HG03575 (cell line): ENCODE measurements around the gene UCKL1.

ENCODE experiments used
- ATAC-seq: cut with Tn5 transposase; IDR thresholded peaks from one replicate; pipeline ENCODE4 v1.9.1; 2021; ENCODE audit not compliant: unreplicated experiment, insufficient number of reproducible peaks, low FRiP score; ENCODE audit errors: extremely low read depth

The UCKL1 gene

DNA sequence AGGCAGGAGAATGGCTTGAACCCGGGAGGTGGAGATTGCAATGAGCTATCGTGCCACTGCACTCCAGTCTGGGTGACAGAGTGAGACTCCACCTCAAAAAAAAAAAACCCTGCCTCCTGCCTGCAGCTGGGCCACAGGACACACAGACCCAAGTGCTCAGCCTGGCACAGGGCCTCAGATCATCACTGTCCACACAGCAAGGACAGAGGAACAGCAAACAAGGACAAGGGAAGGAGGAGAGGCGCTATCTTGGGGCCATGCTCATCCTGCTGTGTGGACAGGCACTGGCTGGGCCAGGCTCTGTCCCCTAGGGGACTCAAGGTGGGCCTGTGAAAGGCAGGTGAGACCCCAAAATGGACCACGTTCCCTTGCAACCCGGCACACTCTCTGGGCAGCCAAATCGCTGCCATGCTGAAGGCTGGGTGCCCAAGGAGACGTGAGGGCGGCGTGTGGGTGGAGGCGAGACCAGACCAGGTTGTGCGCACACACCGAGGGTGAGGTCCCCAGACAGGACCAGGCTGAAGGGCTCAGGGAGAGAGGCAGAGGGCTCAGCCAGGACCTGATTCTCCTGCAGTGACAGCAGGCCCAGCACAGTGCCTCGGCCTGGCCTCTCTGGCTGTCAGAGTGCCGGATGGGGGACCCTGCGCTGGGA lies 9.1 kb downstream of the UCKL1 start:
- ATAC-seq: no peak

DNA sequence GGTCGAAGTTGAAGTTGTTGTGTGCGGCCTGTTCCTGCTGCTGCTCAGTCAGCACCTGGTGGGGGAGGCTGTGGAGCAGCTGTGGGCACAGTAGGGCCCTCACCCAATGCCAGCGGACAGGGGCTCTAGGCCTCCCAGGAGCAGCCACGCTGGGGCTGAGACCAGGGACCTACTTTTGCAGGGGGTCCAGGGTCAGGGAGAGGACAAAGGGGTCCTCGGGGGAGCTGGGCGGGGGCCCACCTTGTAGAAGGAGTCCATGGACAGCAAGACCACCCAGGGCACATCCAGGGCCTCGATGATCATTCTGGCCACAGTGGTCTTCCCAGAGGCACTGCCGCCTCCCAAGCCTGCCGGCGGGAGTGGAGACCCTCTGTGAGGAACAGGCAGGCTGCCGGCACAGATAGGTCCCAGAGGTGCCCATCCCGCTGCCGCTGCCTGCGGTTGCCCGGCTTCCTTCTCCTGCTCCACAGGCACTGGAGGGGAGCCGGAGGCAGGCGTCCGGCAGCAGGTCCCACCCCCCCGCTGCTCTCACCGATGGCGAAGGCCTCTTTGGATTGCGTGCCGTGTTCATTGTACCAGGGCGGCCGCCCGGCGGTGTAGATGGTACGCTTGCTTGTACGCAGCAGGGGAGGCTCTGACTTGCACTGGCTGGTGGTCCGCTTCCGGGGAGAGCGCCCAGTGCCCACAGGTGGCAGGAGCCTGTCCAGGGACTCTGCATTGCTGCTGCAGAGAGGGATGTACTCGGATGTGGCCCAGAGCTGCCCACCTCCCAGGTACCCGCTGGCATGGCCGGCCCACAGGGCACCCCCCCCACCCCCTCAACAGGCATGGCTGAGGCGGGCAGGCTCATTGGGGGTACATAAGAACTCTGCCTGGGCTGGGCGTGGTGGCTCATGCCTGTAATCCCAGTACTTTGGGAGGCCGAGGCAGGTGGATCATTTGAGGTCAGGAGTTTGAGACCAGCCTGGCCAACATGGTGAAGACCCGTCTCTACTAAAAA lies 10.0 kb downstream of the UCKL1 start:
- no peak for ATAC-seq

DNA sequence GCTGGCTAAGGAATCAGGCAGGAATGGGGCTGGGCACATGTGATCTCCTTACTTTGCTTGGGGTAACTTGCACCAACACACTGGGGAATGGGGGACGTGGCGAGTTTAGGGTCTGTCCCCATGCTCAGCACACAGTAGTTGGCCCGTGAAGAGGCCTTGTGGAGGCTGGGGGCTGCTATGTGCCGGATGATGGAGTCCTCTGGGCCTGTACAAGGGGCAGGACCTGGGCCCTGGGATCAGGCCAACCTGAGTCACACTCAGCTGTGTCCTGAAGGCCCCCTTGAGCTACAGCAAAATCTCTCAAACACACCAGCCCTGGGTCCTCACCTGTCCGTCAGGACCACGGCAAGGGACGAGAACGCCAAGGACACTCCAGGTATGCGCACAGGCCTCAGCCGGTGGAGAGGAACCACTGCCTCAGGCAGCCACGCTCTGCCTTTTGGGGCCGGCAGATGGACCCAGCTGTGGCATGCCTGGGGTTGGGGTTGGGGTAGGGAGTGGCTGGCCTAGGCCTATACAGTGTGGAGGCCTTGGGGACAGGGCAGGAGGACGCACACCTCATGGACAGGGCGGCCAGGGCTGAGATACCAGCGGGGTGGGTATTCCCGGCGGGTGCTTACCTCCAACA lies 11.1 kb downstream of the UCKL1 start:
- no peak for ATAC-seq

DNA sequence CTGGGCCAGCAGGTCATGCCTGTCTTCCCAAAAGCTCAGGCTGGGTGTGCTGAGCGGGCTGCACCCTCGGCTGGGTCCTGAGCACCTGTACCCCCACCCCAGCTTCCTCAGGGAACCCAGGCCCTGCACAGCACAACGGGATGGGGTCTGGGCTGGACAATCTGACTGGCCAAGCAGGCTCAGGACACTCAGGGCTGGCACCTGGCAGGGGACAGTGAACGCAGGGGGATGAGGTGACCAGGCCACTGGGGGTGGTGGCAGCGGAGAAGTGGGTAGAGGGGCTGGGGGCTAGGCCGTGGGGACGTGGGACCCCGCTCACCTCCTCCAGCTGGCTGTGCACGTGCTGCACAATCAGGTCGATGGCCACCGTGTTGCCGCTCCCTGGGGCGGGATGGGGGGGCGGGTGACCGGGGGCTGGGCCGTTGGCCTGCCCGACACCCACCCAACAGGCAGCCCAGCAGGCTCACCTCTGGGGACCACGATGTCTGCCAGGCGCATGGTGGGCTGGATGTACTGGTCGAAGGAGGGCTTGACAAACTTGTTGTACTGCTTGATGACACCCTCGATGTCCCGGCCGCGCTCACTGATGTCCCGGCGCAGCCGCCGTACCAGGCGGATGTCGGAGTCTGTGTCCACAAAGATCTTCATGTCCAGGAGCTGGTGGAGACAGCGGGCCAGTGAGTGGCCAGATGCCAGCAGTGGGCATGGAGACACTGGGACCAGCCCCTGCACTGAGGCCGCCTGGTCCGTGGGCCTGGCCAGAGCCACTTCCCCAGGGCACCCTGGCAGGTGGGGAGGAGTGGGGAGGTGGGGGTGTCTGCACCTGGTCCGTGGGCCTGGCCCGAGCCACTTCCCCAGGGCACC lies 11.9 kb downstream of the UCKL1 start:
- ATAC-seq: no peak

DNA sequence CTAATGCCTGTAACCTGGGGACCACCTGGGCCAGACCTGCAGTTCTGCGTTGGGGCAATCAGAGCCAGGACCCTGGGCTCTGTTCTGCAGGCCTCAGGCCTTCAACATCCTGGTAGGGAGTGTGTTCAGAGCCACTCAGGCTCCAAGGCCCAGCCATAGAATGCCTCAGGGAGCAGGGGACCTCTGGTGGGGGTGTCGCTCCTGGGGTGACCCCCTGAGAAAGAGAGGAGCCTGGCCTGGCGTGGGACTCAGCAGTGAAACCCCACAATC lies 12.5 kb downstream of the UCKL1 start:
- no peak for ATAC-seq

DNA sequence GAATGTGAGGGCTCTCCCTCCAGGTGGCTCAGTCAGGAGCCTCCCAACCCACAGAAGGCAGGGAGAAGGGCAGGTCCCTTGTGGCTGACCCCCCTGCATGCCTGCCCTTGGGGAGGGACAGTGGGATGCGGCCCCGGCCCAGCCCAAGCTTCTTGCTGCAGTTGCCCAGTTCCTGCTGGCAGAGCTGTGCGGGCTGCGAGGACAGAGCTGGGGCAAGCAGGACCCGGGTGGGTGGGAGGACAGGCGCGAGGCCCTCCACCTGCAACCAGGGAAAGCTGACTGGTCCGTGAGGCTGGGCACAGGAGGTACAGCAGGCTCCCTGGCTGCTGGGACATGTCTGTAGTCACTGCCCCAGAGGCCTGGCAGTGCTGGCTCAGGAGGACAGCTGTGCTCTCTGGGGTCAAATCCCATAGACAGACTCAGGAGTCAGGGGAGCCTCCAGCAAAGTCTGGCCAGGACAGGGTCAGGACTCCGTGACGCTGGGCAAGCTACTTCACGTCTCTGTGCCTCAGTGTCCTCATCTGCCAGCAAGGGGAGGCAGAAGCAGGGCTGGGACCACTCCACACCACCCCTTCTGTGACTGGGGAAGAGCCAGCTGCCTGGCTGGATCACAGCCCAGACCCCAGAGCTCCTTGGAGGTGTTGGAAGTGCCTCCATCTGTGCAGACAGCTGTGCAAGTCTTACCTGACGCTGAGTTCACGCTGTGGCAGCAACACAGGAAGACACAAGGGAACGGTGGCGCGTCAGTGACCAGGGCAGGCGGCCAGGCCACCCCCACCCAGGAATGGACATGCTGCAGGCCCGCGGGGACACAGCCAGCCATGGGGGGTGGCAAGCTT lies 13.0 kb downstream of the UCKL1 start:
- ATAC-seq: no peak

DNA sequence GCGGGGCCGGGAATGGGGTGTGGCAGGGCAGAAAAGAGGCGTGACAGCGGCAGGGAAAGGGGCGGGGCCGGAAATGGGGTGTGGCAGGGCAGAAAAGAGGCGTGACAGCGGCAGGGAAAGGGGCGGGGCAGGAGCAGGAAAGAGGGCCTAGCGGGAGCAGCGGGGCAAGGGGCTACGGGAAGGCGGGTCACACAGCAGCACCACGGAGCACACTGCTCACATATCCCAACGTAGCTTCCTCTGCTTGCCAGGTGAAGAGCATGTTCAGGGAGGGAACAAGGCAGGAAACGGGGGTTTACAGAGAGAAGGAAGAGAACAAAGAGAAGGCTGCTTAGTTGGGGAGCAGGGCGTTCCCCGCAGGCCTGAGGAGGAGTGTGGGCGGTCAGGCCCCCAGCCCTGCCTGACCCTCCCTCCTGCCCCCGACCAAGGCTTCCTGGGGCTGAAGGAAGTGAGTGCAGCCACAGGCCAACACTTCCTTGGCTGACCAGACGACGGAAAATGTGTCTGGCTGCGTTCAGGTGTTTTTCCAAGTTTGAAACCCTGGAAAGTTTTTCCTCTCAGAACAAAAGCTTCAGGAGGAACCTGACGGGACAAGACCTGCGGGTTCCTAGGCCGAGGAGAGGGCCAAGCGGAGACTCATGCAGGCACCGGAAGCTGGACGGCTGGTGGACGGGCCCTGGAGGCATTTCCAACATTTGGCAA lies 13.8 kb downstream of the UCKL1 start:
- ATAC-seq: no peak

DNA sequence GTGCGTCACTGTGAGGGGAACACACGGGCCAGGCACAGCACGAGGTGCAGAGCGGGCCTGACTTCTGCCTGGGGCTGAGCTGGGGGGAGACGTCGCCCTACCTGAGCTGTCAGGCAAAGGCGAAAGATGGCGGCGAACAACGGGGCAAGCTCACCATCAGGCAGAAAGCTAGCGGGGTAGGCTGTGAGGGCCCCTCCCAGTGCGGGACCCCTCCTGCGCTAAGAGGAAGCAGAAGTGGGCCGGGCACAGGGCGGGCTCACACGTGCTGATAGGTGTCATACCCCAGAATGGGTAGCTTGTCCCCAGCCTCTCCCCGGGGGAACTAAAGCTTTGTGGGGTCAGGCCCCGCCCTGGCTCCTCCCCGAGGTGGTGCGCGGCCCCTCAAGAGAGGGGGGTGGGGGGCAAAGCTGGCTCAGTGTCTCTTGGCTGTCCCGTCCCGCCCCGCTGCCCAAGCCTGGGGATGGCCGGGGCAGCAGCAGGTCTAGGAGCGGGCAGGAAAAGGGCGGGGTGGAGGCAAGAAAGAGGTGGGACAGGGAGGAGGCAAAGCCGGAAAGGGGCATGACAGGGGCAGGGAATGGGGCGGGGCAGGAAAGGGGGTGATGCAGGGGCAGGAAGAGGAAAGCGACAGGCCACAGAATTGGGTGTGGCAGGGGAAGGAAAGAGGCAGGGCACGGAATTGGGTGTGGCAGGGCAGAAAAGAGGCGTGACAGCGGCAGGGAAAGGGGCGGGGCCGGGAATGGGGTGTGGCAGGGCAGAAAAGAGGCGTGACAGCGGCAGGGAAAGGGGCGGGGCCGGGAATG lies 14.7 kb downstream of the UCKL1 start:
- no peak for ATAC-seq

DNA sequence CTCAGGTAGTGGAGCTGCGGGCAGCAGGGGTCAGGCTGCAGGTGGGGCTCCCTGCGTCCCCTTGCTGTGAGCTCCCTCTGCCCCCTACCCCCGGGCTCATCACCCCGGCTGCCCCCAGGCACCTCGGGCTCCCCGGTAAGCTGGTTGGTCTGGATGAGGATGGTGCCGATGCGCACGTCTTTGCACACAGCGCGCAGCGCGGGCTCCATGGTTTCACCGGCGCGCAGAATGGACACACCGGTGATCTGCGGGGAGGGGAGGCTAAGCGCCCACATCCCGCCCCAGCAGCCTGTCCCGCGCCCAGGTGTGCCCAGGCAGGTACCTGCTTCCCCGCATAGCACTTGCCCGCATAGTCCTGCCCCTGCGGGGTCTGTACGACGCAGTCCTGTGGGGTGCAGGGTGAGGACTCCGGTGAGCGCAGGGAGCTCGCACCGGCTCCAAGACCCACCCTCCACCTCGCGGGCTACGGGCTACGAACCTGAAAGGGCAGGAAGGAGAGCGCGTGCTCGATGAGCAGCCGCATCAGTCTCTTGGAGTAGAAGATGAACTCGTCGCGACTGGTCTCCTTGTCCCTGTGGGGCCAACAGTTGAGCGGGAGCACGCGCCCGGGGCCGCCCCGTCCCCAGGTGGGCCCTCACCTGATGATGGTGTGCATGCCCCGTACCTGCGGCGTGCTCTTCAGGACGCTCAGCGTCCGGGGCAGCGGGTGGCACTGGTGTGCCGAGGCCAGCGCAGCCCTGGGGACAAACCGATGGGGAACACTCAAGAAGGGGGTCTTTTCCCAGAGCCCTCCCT lies 15.5 kb downstream of the UCKL1 start:
- no peak for ATAC-seq

DNA sequence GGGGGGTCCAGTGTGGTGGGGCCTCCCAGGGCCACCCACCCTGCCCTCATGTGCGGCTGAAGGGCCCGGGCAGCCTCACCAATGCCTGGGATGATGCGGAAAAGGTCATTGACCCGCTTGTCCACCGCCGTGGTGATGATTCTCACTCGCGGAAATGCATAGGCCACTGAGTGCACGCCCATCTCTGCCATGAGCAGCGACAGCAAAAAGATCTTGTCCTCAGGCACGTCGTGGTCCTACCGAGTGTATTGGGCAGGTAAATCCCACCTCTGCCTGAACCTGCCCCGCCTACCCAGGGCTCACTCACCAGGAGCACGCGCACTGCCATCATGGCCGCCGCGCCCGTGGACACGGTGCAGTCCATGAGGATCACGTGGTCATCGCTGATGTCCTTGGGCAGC lies 16.1 kb downstream of the UCKL1 start:
- ATAC-seq: no peak

DNA sequence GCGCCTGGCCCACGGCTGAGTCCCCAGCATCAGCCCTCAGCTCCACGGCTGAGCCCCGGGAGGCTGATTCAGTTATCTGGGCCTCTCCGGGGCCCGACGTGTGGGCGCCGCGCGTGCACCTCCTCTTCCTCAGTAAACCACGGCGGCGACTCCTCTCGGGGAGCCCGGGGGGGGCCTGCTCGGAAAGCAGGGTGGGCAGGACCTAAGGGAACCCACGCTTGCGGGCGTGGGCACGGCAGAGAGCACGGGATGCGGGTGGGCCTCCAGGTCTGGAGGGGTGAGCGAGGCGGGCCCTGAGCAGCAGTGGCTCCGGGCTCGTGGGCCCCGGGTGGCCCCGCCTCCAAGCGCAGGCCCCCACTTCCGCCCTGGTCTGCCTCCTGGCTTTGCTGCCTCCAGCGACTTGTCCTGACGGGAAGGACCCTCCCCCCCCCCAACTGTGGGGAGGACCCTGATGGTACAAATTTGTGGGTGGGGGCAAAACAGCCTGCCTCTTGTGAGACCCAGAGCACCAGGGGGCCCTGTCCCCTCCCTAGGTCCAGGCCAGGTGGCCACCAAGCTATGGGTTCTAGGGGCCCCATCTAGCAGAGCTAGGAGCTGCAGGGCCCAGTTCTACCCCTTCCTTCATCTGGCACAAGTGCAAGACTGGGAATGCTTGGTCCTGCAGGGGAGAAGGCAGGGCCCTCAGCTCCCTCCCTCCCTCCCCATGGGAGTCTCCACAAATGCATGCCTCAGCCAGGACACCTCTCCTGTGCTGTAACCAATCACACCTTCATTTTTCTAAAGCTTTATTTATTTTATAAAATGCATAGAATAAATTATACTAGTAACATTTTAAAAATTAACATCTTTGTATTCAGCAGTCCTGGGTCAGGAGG lies 16.9 kb downstream of the UCKL1 start:
- ATAC-seq: no peak

DNA sequence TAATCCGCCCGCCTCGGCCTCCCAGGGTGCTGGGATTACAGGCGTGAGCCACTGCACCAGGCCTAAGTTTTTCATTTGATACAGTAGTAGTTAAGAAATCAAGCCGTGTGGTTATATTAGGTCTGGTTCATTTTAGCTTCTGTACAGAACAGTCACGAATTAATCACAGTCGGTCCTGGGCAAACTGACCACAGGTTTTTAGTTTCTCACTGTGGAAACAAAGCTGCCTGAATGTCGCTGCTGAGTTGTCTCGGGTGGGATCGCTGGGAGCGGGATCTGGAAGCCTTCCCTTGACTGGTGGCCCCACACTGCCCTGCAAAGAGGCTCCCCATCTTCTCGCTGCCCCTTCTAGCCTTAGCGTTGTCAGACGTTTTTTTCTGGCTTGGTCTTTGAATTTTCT lies 18.6 kb downstream of the UCKL1 start:
- ATAC-seq: no peak

DNA sequence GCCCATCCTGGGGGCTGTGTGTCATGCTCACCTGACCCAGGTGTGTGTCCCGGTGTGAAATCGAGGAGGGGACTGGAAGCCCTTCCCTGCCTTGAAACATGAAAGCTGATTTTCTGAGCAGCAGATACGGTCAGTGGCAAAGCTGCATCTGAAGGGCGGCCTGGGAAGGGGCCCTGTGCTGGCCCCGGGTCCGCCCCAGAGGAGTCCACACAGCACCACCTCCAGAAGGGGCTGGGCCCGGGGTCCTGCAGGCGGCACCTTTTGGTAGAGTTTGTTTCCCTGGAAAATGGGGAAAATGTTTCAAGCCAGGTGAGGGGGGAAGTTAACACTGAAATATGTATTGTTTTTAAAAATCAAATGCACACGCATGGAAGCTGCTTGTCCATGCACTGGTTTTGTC lies 20.8 kb downstream of the UCKL1 start:
- no peak for ATAC-seq

DNA sequence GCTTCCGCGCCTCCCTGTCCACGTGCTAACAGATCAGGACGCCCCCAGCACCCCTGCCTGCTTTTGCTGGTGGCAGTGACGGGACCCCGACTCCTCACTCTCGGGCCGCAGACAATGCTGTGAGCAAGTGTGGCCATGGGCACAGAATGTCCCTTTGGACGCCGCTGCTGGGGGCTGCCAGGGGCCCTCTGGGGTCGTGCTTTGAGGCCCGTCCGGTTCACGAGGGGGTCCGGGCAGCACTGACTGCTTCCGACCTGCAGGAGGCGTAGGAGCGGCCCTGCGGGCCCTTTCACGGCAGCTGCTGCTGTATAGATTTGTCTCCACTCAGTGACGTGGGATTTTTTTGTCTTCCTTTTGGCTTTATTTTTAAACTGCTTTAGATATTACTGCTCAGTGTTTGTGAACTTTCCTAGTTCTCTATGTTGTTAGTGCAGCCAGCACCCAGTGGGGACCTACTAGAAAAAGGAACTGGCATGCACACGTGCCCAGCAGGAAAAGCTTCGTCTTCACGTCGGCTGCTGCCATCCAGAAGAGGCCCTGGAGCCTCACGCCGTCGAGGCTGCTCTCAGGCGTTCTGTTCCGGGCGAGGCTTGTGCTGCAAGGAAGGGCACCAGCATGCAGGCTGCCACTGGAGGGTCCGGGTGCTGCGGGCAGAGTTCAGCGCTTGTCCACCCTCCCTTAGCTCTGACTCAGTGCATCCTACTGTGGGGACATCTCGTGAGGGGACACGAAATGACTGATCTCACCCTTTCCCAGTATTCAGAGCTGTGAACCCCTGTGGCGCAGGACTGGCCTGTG lies 21.7 kb downstream of the UCKL1 start:
- no peak for ATAC-seq

DNA sequence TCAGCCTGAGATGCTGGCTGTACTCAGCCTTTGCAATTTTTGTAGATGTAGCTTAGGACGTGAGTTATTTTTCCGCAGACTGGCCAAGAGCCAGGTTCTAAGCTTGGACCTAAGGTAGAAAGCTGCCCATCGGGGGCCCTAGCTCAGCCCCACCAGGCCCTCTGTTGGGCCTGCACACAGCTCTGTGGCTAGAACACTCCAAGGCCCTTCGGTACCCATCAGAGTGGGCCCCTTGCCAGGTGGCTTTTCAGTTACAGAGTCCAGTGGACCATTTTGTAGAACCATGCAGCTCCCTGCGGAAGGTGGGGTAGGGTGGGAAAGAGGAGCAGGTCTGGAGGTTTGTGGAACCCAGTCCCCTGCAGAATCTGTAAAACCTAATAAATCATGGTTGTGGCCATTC lies 22.6 kb downstream of the UCKL1 start:
- no peak for ATAC-seq
